ENCODE measurements around the gene HLA-DPB1.
"Not testable (repeated sequence)": the region's sequence is repeated elsewhere in the genome, so short reads cannot be mapped to it uniquely, and the experiment has no call there.

HLA-DPB1 gene

DNA sequence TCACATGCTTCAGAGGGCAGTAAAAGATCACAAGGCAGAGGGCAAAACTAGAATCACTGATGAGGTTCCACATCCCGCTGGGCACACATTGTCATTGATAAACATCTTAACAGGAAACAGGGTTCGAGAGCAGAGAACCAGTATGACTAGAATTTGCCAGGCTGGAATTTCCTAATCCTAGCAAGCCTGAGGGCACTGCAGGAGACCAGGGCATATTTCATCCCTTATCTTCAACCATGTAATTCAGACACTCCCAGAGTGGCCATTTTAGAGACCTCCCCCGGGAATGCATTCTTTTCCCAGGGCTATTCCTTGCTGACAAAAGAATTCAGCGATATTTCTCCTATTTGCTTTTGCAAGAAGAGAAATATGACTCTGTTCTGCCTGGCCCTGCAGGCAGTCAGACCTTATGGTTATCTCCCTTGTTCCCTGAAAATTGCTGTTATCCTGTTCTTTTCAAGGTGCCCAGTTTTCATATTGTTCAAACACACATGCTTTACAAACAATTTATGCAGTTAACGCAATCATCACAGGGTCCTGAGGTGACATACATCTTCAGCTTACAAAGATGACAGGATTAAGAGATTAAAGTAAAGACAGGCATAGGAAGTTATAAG lies 25.4 kb downstream of the HLA-DPB1 start:
- not testable (repeated sequence) for DNase-seq (ENCODE audit: low read depth in 2 of 2, low spot score in 1 of 2)

DNA sequence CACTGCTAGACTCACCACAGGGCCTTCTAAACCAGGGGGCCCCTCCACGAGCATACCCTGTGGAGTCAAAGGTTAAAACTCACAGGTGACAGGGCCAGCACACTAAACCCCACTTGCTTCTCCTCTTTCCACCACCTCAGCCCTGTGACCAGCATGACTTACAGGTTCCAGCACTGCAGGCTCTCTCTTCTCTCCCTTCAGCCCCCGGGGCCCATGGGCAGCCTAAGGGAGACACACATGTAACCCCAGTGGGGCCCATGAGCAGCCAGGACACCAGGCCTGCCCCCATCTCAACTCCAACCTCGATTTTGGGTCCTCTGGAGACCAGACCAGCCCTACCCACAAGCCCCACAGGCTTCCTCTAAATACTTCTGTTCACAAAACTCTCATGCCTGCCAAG lies 28.0 kb downstream of the HLA-DPB1 start:
- DNase-seq (ENCODE audit: low read depth in 2 of 2, low spot score in 1 of 2), result no peak

DNA sequence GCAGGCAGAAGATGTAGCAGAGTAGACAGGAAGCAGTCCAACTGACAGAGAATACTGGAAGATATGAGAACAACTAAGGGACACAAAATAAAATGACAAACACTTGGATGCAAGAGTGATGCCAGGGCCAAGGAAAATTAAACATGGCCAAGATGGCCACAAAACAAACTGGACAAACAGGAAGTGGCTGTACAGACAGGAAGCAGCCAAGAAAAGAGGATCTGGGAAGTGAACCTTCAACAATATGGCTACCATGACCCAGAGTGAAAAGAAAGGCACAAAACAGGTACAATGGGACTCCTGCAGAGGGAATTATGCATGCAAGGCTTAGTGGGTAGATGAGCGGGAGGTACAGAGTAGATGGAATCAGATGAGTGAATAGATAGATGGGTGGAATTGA lies 29.1 kb downstream of the HLA-DPB1 start:
- DNase-seq (ENCODE audit: low read depth in 2 of 2, low spot score in 1 of 2), result no peak

DNA sequence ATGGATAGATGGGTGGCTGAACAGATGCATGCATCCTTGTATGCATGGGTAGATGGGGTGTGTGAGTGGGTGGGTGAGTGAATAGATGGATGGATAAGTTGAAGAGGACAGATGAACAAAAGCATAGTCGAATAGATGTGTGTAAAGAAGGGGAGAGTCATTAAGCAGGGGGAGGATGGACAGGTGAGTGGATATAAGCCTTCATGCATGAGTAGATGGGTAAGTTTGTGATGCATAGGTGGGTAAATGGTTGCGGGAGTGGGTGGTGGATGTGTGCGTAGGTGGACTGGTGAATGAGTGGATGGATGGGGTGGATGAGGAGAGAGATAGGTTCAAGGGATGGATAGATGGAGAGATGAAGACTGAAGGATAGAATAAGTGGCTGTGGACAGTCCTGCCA lies 29.6 kb downstream of the HLA-DPB1 start:
- DNase-seq (ENCODE audit: low read depth in 2 of 2, low spot score in 1 of 2), result no peak

DNA sequence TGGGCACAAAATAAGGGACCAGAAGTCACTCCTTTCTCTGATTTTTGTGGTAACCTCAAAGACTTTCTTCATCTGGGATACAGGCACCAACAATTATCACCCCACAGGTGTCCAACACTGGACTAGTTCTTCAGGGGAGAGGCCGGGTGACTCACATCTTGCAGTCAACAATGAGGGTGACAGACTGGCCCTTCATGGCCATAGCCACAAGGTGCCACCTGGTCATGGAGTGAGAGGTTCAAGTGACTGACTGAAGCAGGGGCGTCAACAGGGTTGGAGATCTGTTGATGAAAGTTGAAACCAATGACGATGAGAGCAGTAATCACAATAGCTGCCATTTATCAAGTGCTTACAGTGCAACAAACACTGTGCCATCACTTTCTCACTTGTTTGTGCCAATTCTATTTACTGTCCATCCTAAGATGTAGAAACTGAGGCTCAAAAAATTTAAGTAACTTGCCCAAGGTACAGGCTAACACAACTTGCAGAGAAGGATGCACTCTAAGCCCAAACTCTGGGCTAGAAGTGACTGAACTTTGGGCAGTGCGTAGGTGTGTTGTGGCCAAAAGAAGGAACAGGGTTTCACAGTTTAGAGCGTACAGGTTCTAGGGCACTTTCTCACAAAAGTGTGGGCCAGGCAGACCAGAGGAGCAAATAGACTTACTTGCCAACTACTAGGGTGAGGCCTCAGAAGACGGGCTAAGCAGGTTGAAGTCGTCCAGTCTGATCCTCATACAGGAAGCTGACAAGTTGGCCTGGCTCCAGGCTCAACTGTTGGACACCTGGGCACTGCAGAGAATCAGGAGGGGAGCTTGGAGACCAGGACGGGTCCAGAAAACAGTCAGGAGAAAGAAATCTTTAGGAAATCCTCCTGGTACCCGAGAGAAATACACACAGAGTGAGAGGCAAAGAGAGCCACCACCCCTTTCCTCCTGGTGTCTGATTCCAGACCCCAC lies 30.4 kb downstream of the HLA-DPB1 start:
- no peak for DNase-seq (ENCODE audit: low read depth in 2 of 2, low spot score in 1 of 2)

DNA sequence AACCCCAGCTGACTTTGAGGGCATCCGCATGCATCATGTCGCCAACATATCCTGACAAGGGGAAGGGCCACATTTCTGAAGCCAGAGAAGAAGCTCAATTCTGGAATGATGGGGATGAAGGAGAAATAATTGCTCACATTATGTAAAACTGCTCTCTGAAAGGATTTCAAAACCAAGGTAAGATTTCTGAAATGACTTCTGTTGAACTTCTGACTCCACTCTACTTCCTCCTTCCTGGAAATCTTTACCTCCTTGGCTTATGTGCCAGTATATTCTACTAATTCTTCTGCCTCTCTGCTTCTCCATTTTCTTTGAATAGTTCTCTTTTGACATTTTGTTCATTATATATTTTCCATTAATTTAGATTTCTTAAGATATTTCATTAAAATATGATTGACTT lies 31.9 kb downstream of the HLA-DPB1 start:
- no peak for DNase-seq (ENCODE audit: low read depth in 2 of 2, low spot score in 1 of 2)

DNA sequence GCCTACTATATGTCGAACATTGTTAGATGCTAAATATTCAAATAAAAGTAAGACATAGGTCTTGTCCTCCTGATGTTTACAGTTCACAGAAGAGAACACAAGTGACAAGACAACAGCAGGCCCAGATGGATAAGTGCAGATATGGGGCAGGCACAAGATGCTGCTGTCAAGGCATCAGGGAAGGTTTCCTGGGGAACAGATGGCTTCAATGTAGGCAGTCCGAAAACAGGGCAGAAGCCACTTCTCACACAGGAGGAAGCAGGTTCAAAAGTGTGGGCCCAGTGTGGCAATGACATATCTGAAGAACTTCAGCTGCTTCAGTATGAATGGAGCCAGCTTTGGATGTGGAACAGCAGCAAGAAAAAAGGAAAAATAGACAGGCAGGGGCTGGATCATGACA lies 32.5 kb downstream of the HLA-DPB1 start:
- DNase-seq (ENCODE audit: low read depth in 2 of 2, low spot score in 1 of 2), result no peak

DNA sequence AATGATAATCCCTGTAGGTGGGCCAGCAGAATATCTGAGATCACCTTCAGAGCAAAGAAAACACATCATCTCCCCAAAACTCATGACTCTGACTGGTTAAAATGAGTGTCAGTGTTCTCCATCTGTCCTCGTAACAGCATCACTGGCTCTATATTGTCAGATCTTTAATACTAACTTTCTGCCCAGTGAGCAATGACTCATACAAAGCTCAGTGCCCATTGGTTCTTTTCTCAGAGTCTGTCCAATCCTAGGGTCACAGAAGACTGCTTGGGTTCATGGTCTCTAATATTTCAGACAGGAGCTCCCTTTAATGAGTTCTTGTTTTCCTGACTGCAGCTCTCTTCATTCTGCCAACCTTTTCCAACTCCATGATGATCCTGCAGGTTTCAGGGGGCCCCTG lies 36.4 kb downstream of the HLA-DPB1 start:
- DNase-seq (ENCODE audit: low read depth in 2 of 2, low spot score in 1 of 2), result no peak

DNA sequence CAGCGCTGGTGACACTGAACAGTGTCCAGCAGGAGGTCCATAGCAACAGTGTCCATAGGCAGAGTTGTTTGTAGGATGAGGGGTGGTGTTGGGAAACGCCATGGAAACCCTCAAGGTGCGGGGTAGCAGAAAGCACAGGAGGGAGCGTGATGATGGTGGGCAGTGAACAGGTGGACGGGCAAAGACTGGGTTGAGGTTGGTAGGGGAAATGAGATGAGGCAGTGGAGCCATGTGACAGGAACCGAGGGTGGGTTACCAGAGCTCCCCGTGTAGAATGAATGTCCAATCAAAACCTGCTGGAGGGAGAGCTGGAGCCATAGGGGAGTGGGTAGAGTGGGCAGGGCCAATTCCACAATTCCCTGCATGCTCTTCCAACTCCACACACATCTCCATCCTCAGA lies 38.0 kb downstream of the HLA-DPB1 start:
- DNase-seq (ENCODE audit: low read depth in 2 of 2, low spot score in 1 of 2), result no peak

DNA sequence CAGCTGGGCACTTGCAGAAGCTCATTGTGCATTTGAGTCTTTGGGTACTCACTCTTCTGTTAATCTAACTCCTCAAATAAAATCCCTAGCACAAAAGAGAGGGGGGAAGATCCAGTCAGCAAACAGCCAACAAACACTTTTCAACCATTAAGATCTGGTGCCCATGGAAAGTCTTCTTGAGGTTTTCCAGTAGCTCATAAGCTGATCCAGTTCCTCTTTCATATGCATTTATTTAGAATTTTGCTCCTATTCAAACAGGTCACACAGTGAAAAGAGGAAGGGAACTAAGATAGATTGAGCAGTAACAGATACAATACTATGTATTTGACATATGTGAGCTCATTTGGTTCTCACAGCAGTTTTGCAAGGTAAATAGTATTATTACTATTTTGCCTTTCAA lies 38.6 kb downstream of the HLA-DPB1 start:
- DNase-seq (ENCODE audit: low read depth in 2 of 2, low spot score in 1 of 2), result no peak

DNA sequence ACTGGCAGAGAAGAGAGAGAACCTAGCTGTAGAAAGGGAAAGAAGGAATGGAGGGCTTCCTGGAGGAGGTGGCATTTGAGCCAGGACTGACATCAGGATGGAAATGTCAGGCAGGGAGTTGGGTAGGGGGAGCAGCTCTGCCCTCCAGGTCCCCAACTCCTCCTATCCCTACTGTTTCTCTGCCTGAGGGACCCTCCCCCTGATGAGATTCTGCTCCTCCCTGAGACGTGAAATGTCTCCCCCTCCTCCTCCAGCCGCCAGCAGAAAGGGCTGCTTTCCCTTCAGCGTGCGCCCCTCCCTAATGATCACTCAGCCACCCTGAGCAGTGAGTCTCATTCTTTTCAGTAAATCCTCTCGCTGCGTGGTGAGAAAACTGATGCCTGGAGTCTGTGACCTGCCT lies 40.6 kb downstream of the HLA-DPB1 start:
- no peak for DNase-seq (ENCODE audit: low read depth in 2 of 2, low spot score in 1 of 2)

DNA sequence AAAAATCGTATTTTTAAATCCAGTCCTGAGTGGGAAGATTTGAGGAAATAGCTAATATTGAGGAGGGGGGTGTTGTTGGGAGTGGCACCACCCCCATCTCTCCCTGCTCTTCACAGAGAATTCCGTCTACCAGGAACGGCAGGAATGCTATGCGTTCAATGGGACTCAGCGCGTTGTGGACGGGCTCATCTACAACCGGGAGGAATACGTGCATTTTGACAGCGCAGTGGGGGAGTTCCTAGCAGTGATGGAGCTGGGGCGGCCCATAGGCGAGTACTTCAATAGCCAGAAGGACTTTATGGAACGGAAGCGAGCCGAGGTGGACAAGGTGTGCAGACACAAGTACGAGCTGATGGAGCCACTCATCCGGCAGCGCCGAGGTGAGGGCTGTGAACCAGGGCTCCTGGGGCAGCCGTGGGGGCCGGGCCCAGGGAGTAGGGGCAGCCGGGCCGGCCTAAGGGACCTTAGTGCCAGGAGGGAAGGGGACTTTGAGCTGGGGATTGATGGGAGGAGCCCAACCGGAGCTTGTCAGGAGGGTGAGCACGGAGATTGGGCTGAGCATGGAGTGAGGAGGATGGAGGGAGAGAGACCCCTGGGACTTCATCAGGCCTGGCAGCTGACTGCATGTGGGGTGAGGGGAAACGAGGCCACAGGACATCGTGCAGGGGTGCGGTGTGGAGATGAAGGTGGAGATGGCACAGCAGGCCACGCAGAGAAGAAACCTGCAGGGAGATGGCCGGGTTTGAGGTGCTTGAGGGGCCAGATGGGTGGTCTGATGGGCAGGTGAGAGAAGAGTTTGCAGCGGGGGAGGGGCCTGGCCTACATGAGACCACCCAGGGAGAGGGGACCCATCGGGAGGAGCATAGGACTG lies 41.3 kb downstream of the HLA-DPB1 start:
- no peak for DNase-seq (ENCODE audit: low read depth in 2 of 2, low spot score in 1 of 2)

DNA sequence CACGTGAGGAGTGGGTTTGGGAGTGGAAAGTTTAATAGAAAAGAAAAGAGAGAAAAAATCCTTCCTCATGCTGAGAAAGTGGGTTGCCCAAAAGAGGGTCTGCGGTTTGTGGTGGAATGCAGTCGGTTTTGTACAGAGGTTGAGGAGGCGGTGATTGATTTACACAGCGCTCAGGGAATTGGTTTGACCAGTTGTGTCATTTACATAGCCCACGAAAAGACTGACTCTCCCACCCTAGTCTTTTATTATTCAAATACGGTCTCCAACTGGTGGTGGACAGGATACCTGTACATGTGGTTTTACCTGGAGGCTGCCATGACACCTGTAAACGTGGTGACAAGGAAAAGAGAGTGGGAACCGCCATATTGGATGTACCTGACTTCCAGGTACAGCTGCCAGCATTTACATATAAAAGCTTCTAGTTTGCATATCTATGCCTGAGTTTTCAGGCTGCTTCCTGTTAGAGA lies 42.1 kb downstream of the HLA-DPB1 start:
- no peak for DNase-seq (ENCODE audit: low read depth in 2 of 2, low spot score in 1 of 2)

DNA sequence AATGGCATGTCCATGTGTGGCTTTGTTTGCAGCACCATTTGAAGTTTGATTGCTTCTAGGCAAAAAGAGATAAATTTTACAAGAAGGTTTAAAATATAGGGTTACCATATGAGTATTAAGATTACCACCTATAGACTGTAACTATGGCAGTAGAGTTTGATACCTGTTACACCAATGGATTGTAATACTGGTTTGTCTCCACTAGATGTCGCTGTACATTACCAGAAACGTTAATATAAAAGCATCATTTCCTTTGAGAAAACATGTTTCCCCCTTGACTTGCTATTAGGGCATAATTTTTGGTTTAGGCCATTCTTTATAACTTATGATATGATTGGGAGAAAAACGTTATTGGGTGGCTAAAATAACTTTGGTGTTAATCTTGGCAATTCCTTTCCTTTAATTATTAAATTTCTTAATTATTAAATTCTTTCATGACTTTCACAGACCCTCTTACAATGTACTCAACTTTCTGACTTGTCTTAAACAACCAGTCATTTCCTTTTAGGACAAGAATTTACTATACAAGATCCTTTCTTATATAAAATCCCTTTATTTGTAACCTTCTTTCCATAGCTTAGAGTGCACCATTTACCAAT lies 42.8 kb downstream of the HLA-DPB1 start:
- no peak for DNase-seq (ENCODE audit: low read depth in 2 of 2, low spot score in 1 of 2)

DNA sequence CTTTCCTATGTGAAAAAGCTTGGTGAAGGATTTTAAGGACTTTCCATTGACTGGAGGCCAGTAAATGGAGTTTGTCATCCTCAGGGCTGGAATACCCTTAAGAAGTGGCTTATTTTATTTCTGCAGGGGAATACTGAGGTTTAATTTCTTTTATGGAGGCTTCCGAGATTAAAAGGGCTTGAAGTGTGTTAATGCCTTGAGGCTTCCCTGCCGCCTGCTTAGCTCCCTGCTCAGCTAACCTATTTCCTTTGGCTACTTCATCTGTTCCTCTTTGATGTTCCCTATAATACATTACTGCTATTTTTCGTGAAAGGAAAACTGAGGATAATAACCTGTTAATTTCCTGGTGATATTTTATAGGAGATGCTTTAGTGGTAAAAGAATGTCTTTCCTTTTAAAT lies 44.2 kb downstream of the HLA-DPB1 start:
- no peak for DNase-seq (ENCODE audit: low read depth in 2 of 2, low spot score in 1 of 2)

DNA sequence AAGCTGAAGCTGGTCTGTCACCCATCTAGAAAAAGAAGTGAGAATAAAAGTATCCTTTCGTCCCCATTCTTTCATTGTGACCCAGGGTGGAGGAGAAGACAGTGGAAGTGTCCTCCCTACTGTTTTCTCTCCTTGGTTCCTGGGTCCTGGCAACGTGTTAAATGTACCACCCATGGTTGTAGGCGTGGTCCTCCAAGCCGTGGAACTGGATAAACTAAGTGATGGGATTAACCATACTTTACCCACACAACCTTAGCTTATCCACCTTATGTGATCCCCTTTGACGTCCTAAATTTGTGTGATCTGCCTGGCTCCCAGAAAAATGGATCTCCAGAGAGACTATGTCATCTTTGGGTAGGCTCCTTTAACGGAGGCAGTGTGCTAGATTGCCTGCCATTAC lies 47.4 kb downstream of the HLA-DPB1 start:
- no peak for DNase-seq (ENCODE audit: low read depth in 2 of 2, low spot score in 1 of 2)

DNA sequence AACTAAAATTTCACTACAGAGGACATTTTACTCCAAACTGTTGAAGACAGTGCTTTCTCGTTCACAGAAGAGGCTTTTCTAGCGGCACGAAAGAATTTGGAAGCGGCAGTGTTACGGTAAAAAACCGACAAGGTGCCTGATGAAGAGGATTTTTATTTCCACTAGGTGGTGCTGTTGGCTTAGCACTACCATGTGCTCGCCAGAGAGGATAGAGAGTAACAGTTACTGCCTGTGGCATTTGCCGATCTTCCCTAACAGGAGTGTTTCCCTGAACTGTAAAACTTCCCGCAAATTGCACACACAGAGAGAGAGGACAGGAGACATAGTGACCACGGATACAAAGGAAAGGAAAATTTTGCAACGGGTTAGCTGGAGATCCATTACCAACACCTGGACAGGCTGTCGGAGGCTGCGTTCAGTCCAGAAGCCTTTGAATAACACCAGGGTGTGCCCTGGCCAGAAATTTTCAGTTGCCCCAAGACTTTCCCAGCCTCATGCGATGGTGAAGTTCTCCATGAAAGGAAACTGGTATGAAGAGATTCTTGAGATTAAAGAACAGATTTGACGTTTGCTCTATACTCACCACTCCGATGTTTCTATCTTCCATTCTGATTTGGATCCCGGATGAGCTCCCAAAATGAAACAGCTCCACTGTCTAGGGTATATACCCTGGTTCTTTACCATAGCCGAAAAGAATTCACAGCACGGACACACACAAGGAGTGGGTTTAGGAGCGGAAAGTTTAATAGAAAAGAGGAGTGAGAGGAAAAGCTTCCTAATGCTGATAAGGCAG lies 48.1 kb downstream of the HLA-DPB1 start:
- no peak for DNase-seq (ENCODE audit: low read depth in 2 of 2, low spot score in 1 of 2)

DNA sequence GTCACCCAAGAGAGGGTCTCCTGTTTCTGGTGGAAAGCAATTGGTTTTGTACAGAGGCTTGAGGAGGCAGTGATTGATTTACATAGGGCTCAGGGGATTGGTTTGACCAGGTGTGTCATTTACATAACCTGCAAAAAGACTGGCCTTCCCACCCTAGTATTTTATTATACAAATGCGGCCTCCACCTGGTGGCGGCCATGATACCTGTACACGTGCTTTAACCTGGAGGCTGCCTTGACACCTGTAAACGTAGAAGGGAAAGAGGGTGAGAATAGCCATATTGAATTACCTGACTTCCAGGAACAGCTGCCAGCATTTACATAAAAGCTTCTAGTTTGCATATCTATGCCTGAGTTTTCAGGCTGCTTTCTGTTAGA lies 48.7 kb downstream of the HLA-DPB1 start:
- no peak for DNase-seq (ENCODE audit: low read depth in 2 of 2, low spot score in 1 of 2)

DNA sequence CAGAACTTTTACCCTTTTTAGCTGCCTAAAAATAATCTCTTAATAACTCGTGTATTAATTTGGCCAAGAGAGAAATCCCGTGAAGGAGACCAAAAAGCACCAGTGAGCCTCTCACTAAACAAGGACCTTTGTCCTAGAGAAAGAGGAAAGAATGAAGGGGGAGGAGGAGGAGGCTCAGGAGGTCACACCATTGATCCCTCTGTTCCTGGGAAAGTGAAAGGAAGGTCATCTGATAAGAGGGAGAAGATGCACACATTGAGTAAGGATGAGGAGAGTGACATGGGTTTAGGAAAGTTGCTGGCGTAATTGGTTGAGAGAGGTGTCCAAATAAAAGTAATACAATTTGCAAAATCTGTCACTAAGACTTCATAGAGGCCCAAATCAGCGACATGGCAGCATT lies 49.2 kb downstream of the HLA-DPB1 start:
- no peak for DNase-seq (ENCODE audit: low read depth in 2 of 2, low spot score in 1 of 2)

DNA sequence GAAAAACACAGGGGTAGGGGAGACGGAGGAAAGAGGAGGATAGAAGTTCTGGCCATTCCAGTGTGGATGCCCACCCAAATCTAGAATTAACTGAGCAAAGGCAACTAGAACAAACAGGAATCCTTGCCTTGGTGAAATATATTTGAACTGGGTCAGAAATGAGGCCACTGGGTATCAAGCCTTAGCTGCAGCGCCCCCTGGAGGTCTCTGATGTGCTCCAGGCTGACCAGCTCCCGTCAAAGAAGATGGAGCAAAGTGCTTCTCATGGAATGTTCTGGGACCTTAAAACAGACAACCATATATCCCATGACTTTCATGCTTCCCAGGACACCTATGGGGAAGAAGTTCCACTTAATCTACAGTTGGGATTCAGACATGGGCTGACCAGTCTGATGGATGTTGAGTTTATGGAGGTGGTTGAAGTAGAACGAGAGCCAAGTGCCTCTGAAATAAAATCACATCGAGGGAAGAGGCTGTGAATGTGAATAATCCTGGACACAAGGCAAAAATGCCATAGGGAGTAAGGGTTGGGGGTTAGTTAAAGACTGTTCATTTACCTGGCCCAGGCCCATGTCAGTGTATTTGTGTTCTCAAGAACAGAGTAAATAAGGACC lies 50.4 kb downstream of the HLA-DPB1 start:
- peak; percentile 42 to 45 for DNase-seq (ENCODE audit: low read depth in 2 of 2, low spot score in 1 of 2)

Measured in stimulated activated CD8-positive, alpha-beta memory T cell treated with anti-CD3 and anti-CD28 coated beads, Interleukin-4, amount 100 ng/mL, for 1 hour (primary cell).